H1 (cell line): ENCODE data around the gene ASXL1. TPM values are rescaled to one million over a fixed set of nuclear protein-coding genes. Genes with fewer than 3 reads are reported as not detected.

ENCODE experiments used
- CTCF ChIA-PET: fragments of 300-600 bp; sonication (Branson Sonifier 250); formaldehyde crosslinking; loops from one replicate; lab custom pipeline; 2021; ENCODE audit not compliant: partially characterized antibody; lab: Charles Lee
- POLR2A ChIA-PET: fragments of 300-600 bp; sonication (Branson Sonifier 250); formaldehyde crosslinking; loops from one replicate; lab custom pipeline; 2021; ENCODE audit warnings: inconsistent platforms; ENCODE audit not compliant: partially characterized antibody; lab: Charles Lee
- DNase-seq, 2 experiments: peaks; one replicate each; pipeline versions ENCODE4 v3.0.0 to v3.0.0-alpha.2; 2010 to 2022; ENCODE audit warnings: low spot score in 2 of 2, low read depth in 1 of 2, mixed read lengths in 1 of 2
- FAIRE-seq: peaks from 2 replicates; lab custom pipeline; 2011; peaks lifted over from hg19 to GRCh38; lab: Jason Lieb, UNC
- H2AFZ ChIP-seq: 2 replicates; pipeline ENCODE4 v1.8.1; 2012; ENCODE audit warnings: low read length, inconsistent platforms
- H2AK5ac ChIP-seq: 2 replicates; pipeline ENCODE4 v1.6.1; 2013; ENCODE audit warnings: low read depth, low read length
- H2BK120ac ChIP-seq: replicated peaks from 2 replicates; pipeline ENCODE3; 2013; ENCODE audit warnings: low read depth, low read length, inconsistent platforms
- H2BK12ac ChIP-seq: 2 replicates; pipeline ENCODE4 v1.6.1; 2013; ENCODE audit warnings: low read depth, low read length
- H2BK15ac ChIP-seq: 2 replicates; pipeline ENCODE4 v1.6.1; 2013; ENCODE audit warnings: low read length
- H2BK20ac ChIP-seq: 2 replicates; pipeline ENCODE4 v1.6.1; 2013; ENCODE audit warnings: low read length
- H2BK5ac ChIP-seq: 2 replicates; pipeline ENCODE4 v1.6.1; 2013; ENCODE audit warnings: low read depth, low read length
- H3K14ac ChIP-seq: 2 replicates; pipeline ENCODE4 v1.6.1; 2013; ENCODE audit warnings: inconsistent platforms; ENCODE audit not compliant: insufficient read length
- H3K18ac ChIP-seq: 2 replicates; pipeline ENCODE4 v1.6.1; 2013; ENCODE audit warnings: low read length; ENCODE audit errors: extremely low read depth
- H3K23ac ChIP-seq: 2 replicates; pipeline ENCODE4 v1.6.1; 2013; ENCODE audit warnings: inconsistent platforms; ENCODE audit not compliant: insufficient read length
- H3K23me2 ChIP-seq: 2 replicates; pipeline ENCODE4 v1.6.1; 2013; ENCODE audit warnings: low read depth, low read length
- H3K27ac ChIP-seq: 2 replicates; pipeline ENCODE4 v1.6.1; 2011; ENCODE audit warnings: low read depth, low read length, inconsistent platforms
- H3K27me3 ChIP-seq, 4 experiments: replicated peaks in 1 of 4; 1 replicate in 1 of 4; 2 replicates in 3 of 4; pipeline versions ENCODE4 v1.6.1 to v1.8.1; 2011 to 2013; ENCODE audit warnings: low read length in 3 of 4, mild to moderate bottlenecking in 3 of 4, inconsistent platforms in 2 of 4, mixed read lengths in 2 of 4, moderate library complexity in 1 of 4; ENCODE audit not compliant: control insufficient read depth in 3 of 4, insufficient read depth in 3 of 4; ENCODE audit errors: extremely low read depth in 1 of 4
- H3K36me3 ChIP-seq, 4 experiments: 2 replicates each; pipeline versions ENCODE4 v1.6.1 to v1.8.1; 2011 to 2013; ENCODE audit warnings: mild to moderate bottlenecking in 4 of 4, low read length in 3 of 4, moderate library complexity in 2 of 4, control low read depth in 1 of 4, inconsistent platforms in 1 of 4; ENCODE audit not compliant: insufficient read depth in 4 of 4, control insufficient read depth in 2 of 4
- H3K4ac ChIP-seq: replicated peaks from 2 replicates; pipeline ENCODE3; 2013; ENCODE audit warnings: low read length, low read depth, mixed read lengths, inconsistent platforms; ENCODE audit not compliant: insufficient read length
- H3K4me1 ChIP-seq, 4 experiments: replicated peaks in 1 of 4; 1 replicate in 1 of 4; 2 replicates in 3 of 4; pipeline versions ENCODE4 v1.6.1 to v1.8.1; 2011 to 2013; ENCODE audit warnings: low read length in 3 of 4, inconsistent platforms in 2 of 4, mixed read lengths in 1 of 4; ENCODE audit not compliant: insufficient read depth in 4 of 4, control insufficient read depth in 3 of 4
- H3K4me2 ChIP-seq, 2 experiments: 2 replicates each; pipeline versions ENCODE4 v1.6.1 to v1.8.1; 2011 to 2013; ENCODE audit warnings: low read depth in 2 of 2, low read length in 2 of 2, control low read depth in 1 of 2, inconsistent platforms in 1 of 2, mild to moderate bottlenecking in 1 of 2; ENCODE audit not compliant: insufficient read depth in 1 of 2
- H3K4me3 ChIP-seq, 4 experiments: fragments of 200-600, 300-600 bp in 1 of 4; sonication (generic), shearing (Covaris generic), sonication (Bioruptor Twin) in 1 of 4; 2 replicates each; pipeline versions ENCODE4 v1.5.1 to v1.8.1; 2011 to 2016; ENCODE audit warnings: low read length in 4 of 4, low read depth in 3 of 4, control low read depth in 2 of 4, inconsistent platforms in 2 of 4, mild to moderate bottlenecking in 2 of 4, mixed read lengths in 1 of 4, moderate library complexity in 1 of 4; ENCODE audit not compliant: insufficient read depth in 2 of 4; ENCODE audit errors: extremely low read depth in 1 of 4
- H3K56ac ChIP-seq: replicated peaks from 2 replicates; pipeline ENCODE3; 2013; ENCODE audit warnings: low read depth, mild to moderate bottlenecking, mixed read lengths, low read length, inconsistent platforms; ENCODE audit not compliant: insufficient read length
- H3K79me1 ChIP-seq: 2 replicates; pipeline ENCODE4 v1.6.1; 2013; ENCODE audit warnings: low read depth, low read length, control low read depth
- H3K79me2 ChIP-seq, 2 experiments: 2 replicates each; pipeline versions ENCODE4 v1.6.1 to v1.8.1; 2012 to 2013; ENCODE audit warnings: low read length in 2 of 2, mild to moderate bottlenecking in 2 of 2, inconsistent platforms in 1 of 2; ENCODE audit not compliant: insufficient read depth in 2 of 2, control insufficient read depth in 1 of 2
- H3K9ac ChIP-seq, 4 experiments: replicated peaks in 1 of 4; 1 replicate in 1 of 4; 2 replicates in 3 of 4; pipeline versions ENCODE4 v1.6.1 to v1.8.1; 2011 to 2013; ENCODE audit warnings: low read depth in 3 of 4, low read length in 3 of 4, control low read depth in 2 of 4, mild to moderate bottlenecking in 2 of 4, moderate library complexity in 2 of 4, inconsistent platforms in 1 of 4; ENCODE audit errors: extremely low read depth in 1 of 4
- H3K9me3 ChIP-seq, 2 experiments: 2 replicates each; pipeline versions ENCODE4 v1.6.1 to v1.8.1; 2012 to 2013; ENCODE audit warnings: mild to moderate bottlenecking in 2 of 2, moderate library complexity in 2 of 2, control low read depth in 1 of 2, inconsistent platforms in 1 of 2, low read depth in 1 of 2, low read length in 1 of 2, mixed read lengths in 1 of 2; ENCODE audit not compliant: insufficient read depth in 2 of 2
- H4K20me1 ChIP-seq, 2 experiments: replicated peaks in 1 of 2; 2 replicates each; pipeline versions ENCODE3 to v1.8.1; 2011 to 2013; ENCODE audit warnings: inconsistent platforms in 2 of 2, low read length in 2 of 2, mild to moderate bottlenecking in 1 of 2; ENCODE audit not compliant: insufficient read depth in 2 of 2, control insufficient read depth in 1 of 2
- H4K5ac ChIP-seq: 2 replicates; pipeline ENCODE4 v1.6.1; 2013; ENCODE audit warnings: low read length, low read depth, mixed read lengths, inconsistent platforms; ENCODE audit not compliant: insufficient read length
- H4K8ac ChIP-seq: 2 replicates; pipeline ENCODE4 v1.8.0; 2013; ENCODE audit warnings: mild to moderate bottlenecking, moderate library complexity, low read length, inconsistent platforms; ENCODE audit not compliant: insufficient read depth; ENCODE audit errors: extremely low read depth
- H4K91ac ChIP-seq: replicated peaks from 2 replicates; pipeline ENCODE3; 2013; ENCODE audit warnings: low read length, mixed read lengths, inconsistent platforms; ENCODE audit not compliant: insufficient read length
- CHD2 ChIP-seq: IDR thresholded peaks from 2 replicates; pipeline ENCODE4 v1.6.1; 2012; ENCODE audit warnings: low read length, improper control_type of control experiment
- E2F6 ChIP-seq: IDR thresholded peaks from 2 replicates; pipeline ENCODE4 v1.6.1; 2012; ENCODE audit warnings: inconsistent platforms
- SIX5 ChIP-seq: IDR thresholded peaks from 2 replicates; pipeline ENCODE4 v1.6.1; 2011; ENCODE audit warnings: mild to moderate bottlenecking, low read depth, low read length
- TAF7 ChIP-seq: optimal IDR thresholded peaks from 2 replicates; pipeline ENCODE3; 2011; ENCODE audit warnings: low read depth, mild to moderate bottlenecking, inconsistent platforms, low read length, moderate library complexity, borderline replicate concordance
- TBP ChIP-seq: IDR thresholded peaks from 2 replicates; pipeline ENCODE4 v1.6.1; 2011; ENCODE audit warnings: low read depth, low read length, improper control_type of control experiment
- TCF12 ChIP-seq: IDR thresholded peaks from 2 replicates; pipeline ENCODE4 v1.6.1; 2011; ENCODE audit warnings: low read depth, mild to moderate bottlenecking, low read length
- WGBS, 2 experiments: shearing (Covaris generic) in 1 of 2; methylation state at CpG; one replicate each; pipeline versions ENCODE4 v1.1.6 to v1.1.7; 2013 to 2015; ENCODE audit warnings: low lambda C conversion rate in 2 of 2, mixed read lengths in 2 of 2, inconsistent platforms in 1 of 2, low coverage in 1 of 2, missing lambda C conversion rate in 1 of 2; ENCODE audit not compliant: insufficient replicate concordance in 2 of 2, insufficient coverage in 1 of 2, insufficient read length in 1 of 2; ENCODE audit errors: extremely low coverage in 1 of 2, missing lambda C conversion rate in 1 of 2; 5-methylcytosine and 5-hydroxymethylcytosine counted together
- polyA plus RNA-seq, 7 experiments: library from polyadenylated mRNA; depleted of rRNA in 3 of 7; stranded (reverse) in 5 of 7; unstranded in 2 of 7; fragments of >200 nt in 5 of 7; fragments of 200-250 nt in 2 of 7; gene quantifications; 1 replicate in 5 of 7; 2 replicates in 1 of 7; 4 replicates in 1 of 7; pipeline versions ENCODE4 v1.2.1 to v1.2.3, GENCODE V29; 2011 to 2013; ENCODE audit warnings: missing spikeins in 2 of 7, mixed read lengths in 2 of 7
- total RNA-seq: library from RNA; stranded (reverse); fragmentation: NEBNext Ultra II Directional; extraction: Animal tissue kit (Norgen Biotek cat#: 25700); gene quantifications from 2 replicates; pipeline ENCODE4 v1.2.1, GENCODE V29; 2021

Gene ASXL1
- total and polyA plus RNA-seq, 2 of the 8 experiments (the other 6 are each of a cell fraction or from before 2014, with no cell fraction given) = 10.6 to 26.5 TPM

DNA sequence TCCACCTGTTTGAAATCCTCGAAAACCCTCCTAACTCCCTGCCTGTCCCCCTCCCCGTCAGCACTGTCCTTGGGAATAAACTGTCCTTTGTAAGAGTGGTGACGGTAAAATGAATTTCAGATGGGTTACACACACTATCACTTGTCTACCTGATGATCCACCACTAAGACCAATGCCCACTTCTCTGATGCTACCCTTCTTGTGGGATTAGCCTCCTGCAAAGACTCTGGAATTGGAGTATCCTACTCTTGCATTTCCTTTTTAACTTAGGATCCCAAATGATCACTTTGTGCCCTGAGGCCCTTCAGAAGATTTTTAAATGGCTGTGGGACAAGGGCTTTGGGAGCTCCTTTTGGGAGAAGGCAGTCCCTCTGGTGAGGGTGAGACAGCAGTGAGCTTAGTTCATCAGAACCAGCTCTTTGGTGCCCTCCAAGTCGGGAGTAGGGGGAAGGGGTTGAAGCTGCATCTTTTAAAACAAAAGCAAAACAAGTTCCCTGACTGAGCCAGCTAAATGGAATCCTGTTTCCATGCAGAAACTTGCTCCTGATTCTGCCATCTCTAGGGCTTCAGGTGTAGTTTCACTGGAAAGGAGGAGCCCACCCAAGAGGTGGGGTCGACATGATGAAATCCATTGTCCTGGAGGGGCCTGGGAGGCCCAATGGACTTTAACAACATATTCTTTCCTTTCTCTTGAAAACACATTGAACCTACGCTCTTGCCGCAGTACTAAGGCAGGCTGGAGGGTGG, 86.5 kb downstream of the ASXL1 start:
- no peak overlapping the region for H3K4ac ChIP-seq
- peaks cover 5 to 20% (median 11%) of the 10 kb centered on the region in 4 experiments; a peak in 6 of 8 replicates for H3K36me3 ChIP-seq
- DNase-seq = no peak
- H4K5ac ChIP-seq = no peak overlapping the region
- CTCF ChIA-PET = interaction anchor here (1.1 to 2.4 kb wide), 4 partner anchors 11 to 26 kb away, joined by 3 to 13 read pairs (median 5); no protein-coding TSS in a partner anchor
- H2BK12ac ChIP-seq = no peak overlapping the region
- H3K4me1 ChIP-seq = peaks cover 0 to 5% (median 3%) of the 10 kb centered on the region in 4 experiments; a peak in 3 of 7 replicates
- H2BK120ac ChIP-seq = no peak overlapping the region
- no peak for FAIRE-seq
- H3K56ac ChIP-seq = no peak overlapping the region
- no peak overlapping the region for H2BK20ac ChIP-seq
- no peak overlapping the region for H3K18ac ChIP-seq
- H3K9ac ChIP-seq = 0 out of 7 replicates have a peak overlapping the region, but pooled peaks of 1 of the 4 experiments have one; percentile 28
- no peak overlapping the region for H3K4me2 ChIP-seq
- no peak overlapping the region for H2AFZ ChIP-seq
- POLR2A ChIA-PET = no interaction called here
- no peak overlapping the region for H3K4me3 ChIP-seq
- no peak overlapping the region for H3K14ac ChIP-seq
- no peak overlapping the region for H2BK15ac ChIP-seq
- H4K20me1 ChIP-seq = peaks cover 2 to 6% of the 10 kb centered on the region in 2 experiments
- no peaks in the 10 kb centered on the region for H3K9me3 ChIP-seq
- no peaks in the 10 kb centered on the region for H3K27me3 ChIP-seq
- no peak overlapping the region for H4K91ac ChIP-seq
- no peak overlapping the region for H3K27ac ChIP-seq
- no peak overlapping the region for H4K8ac ChIP-seq
- H3K79me2 ChIP-seq = no peaks in the 10 kb centered on the region
- H3K23me2 ChIP-seq = no peaks in the 10 kb centered on the region
- WGBS, 2 experiments = 82% methylated on average over 7 of the region's 7 CpGs; no CpG with 5 or more reads in 1 of the 2 experiments
- H3K23ac ChIP-seq = no peak overlapping the region
- no peak overlapping the region for H2BK5ac ChIP-seq
- H2AK5ac ChIP-seq = no peak overlapping the region
- no peaks in the 10 kb centered on the region for H3K79me1 ChIP-seq
- TF ChIP-seq SIX5 (no peak), TBP (no peak), CHD2 (no peak), TCF12 (no peak), TAF7 (no peak), E2F6 (no peak)
